Fibroblast of the aortic adventitia (primary cell): ENCODE results near the gene HP1BP3. TPM values are rescaled to one million over a fixed set of nuclear protein-coding genes. Genes with fewer than 3 reads are reported as not detected.

Source experiments
- DNase-seq: peaks from one replicate; pipeline ENCODE4 v3.0.0-alpha.2; 2010; ENCODE audit warnings: low read depth
- H3K4me3 ChIP-seq: 2 replicates; pipeline ENCODE4 v1.5.1; 2011; ENCODE audit warnings: low read depth, mild to moderate bottlenecking, control low read depth, low read length, moderate library complexity
- CTCF ChIP-seq: IDR thresholded peaks from 2 replicates; pipeline ENCODE4 v1.5.1; 2011; ENCODE audit warnings: mild to moderate bottlenecking, low read length, control low read depth, inconsistent platforms; ENCODE audit not compliant: insufficient read depth
- total RNA-seq: library from RNA; depleted of rRNA; stranded (reverse); fragments of >200 nt; gene quantifications from 2 replicates; pipeline ENCODE4 v1.2.3, GENCODE V29; 2012; ENCODE audit warnings: low replicate concordance

HP1BP3 gene
- total RNA-seq, 1 donor: 215 TPM

- TF ChIP-seq CTCF: peak; percentile 8
Observed at GRCh38 chr1:20727746-20728316, 59.3 kb downstream of the HP1BP3 start.

GRCh38 chr1:20726932-20727745 lies 60.0 kb downstream of the HP1BP3 start:
- DNase-seq: no peak
- TF ChIP-seq CTCF: no peak

More at GRCh38 chr1:20727746-20728316, 59.3 kb downstream of the HP1BP3 start:
- no peak for DNase-seq
- no peak overlapping the region for H3K4me3 ChIP-seq

GRCh38 chr1:20726118-20726911 lies 60.8 kb downstream of the HP1BP3 start:
- no peak for DNase-seq

More at GRCh38 chr1:20726932-20727745, 60.0 kb downstream of the HP1BP3 start:
- no peak overlapping the region for H3K4me3 ChIP-seq

GRCh38 chr1:20725189-20726117 lies 61.7 kb downstream of the HP1BP3 start:
- H3K4me3 ChIP-seq: no peak overlapping the region

More at GRCh38 chr1:20726118-20726911, 60.8 kb downstream of the HP1BP3 start:
- TF ChIP-seq CTCF: no peak
- no peak overlapping the region for H3K4me3 ChIP-seq

GRCh38 chr1:20724364-20725188 lies 62.5 kb downstream of the HP1BP3 start:
- no peak for TF ChIP-seq CTCF

More at GRCh38 chr1:20725189-20726117, 61.7 kb downstream of the HP1BP3 start:
- peak; percentile 52 for DNase-seq
- no peak for TF ChIP-seq CTCF

More at GRCh38 chr1:20724364-20725188, 62.5 kb downstream of the HP1BP3 start:
- no peak for DNase-seq
- no peak overlapping the region for H3K4me3 ChIP-seq
